ENCODE data around the gene AP4S1.

AP4S1 gene

DNA sequence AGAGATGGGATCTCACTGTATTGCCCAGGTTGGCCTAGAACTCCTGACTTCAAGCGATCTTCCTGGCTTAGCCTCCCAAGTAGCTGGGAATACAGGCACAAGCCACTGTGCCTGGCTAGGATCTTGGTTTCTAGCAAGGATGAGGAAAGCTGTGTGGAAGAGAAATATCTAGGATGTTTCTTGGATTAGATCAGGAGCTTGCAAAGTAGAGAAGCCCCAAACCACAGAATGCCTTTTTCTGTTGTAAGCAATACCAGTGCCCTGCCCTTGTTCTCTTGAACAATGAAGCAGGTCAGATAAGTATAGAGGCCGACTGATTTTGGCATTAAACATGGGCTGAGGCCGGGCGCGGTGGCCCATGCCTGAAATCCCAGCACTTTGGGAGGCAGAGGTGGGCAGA is 45.0 kb downstream of the AP4S1 start:
- no peak overlapping the region for H3K27ac ChIP-seq (ENCODE audit: low read depth, low read length)
- TF ChIP-seq, protein P1, sequence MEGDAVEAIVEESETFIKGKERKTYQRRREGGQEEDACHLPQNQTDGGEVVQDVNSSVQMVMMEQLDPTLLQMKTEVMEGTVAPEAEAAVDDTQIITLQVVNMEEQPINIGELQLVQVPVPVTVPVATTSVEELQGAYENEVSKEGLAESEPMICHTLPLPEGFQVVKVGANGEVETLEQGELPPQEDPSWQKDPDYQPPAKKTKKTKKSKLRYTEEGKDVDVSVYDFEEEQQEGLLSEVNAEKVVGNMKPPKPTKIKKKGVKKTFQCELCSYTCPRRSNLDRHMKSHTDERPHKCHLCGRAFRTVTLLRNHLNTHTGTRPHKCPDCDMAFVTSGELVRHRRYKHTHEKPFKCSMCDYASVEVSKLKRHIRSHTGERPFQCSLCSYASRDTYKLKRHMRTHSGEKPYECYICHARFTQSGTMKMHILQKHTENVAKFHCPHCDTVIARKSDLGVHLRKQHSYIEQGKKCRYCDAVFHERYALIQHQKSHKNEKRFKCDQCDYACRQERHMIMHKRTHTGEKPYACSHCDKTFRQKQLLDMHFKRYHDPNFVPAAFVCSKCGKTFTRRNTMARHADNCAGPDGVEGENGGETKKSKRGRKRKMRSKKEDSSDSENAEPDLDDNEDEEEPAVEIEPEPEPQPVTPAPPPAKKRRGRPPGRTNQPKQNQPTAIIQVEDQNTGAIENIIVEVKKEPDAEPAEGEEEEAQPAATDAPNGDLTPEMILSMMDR (IDR thresholded peaks at IDR 0.05; ENCODE audit: insufficient read depth, low read length, poor library complexity, severe bottlenecking) = no peak
- TF ChIP-seq EZH2phosphoT487 (conservative IDR thresholded peaks at IDR 0.05; ENCODE audit: low read length) = no peak
- no peak overlapping the region for H2AFZ ChIP-seq (ENCODE audit: low read depth, low read length, severe bottlenecking)

DNA sequence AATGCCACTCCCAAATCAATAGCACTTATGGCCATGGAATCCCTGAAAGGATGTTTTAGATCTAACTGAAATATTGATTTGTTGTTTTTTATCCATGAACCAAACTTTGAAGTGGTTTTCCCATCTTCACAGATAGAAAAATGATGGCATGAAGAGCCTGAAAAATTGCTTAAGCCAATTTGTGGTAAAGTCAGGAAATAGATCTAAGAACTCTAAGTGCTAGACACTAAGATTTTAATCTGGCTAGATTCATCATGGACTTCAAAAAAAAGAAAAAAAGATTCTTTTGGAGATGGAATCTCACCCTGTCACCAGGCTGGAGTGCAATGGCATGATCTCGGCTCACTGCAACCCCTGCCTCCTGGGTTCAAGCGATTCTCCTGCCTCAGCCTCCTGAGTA is 45.7 kb downstream of the AP4S1 start:
- no peaks in the 10 kb centered on the region for H3K36me3 ChIP-seq (ENCODE audit: low read length)
- no peaks in the 10 kb centered on the region for H3F3A ChIP-seq (ENCODE audit: insufficient read depth)
- no peaks in the 10 kb centered on the region for H3K9me3 ChIP-seq (ENCODE audit: insufficient read depth, low read length)
- no peak overlapping the region for H3K4me2 ChIP-seq (ENCODE audit: low read depth, low read length, poor library complexity, severe bottlenecking)
- H3K27ac ChIP-seq (ENCODE audit: low read depth, low read length) = no peak overlapping the region
- no peak overlapping the region for H2AFZ ChIP-seq (ENCODE audit: low read depth, low read length, severe bottlenecking)
- no peaks in the 10 kb centered on the region for H4K20me1 ChIP-seq (ENCODE audit: low read depth, low read length)
- H3K9ac ChIP-seq (ENCODE audit: low read length) = no peak overlapping the region
- H3K9me2 ChIP-seq (replicated peaks; ENCODE audit: insufficient read depth, low read length) = no peaks in the 10 kb centered on the region
- TF ChIP-seq EZH2phosphoT487 (conservative IDR thresholded peaks at IDR 0.05; ENCODE audit: low read length) = no peak
- TF ChIP-seq, protein P1 (IDR thresholded peaks at IDR 0.05; ENCODE audit: insufficient read depth, low read length, poor library complexity, severe bottlenecking) = no peak
- H3K27me3 ChIP-seq (ENCODE audit: low read length) = no peaks in the 10 kb centered on the region
- no peak overlapping the region for H3K4me3 ChIP-seq (ENCODE audit: insufficient read depth, low read length, poor library complexity, severe bottlenecking)
- H3K79me2 ChIP-seq (ENCODE audit: insufficient read depth, low read length) = no peaks in the 10 kb centered on the region

More for the DNA sequence above, 45.0 kb downstream of the AP4S1 start:
- Histone ChIP-seq H4K20me1 (ENCODE audit: low read depth, low read length) (no peaks in the 10 kb centered on the region), H3K36me3 (ENCODE audit: low read length) (no peaks in the 10 kb centered on the region), H3K9me3 (ENCODE audit: insufficient read depth, low read length) (no peaks in the 10 kb centered on the region), H3K4me2 (ENCODE audit: low read depth, low read length, poor library complexity, severe bottlenecking) (no peak overlapping the region), H3K4me3 (ENCODE audit: insufficient read depth, low read length, poor library complexity, severe bottlenecking) (no peak overlapping the region), H3F3A (ENCODE audit: insufficient read depth) (no peaks in the 10 kb centered on the region), H3K9ac (ENCODE audit: low read length) (no peak overlapping the region), H3K9me2 (replicated peaks; ENCODE audit: insufficient read depth, low read length) (no peaks in the 10 kb centered on the region), H3K79me2 (ENCODE audit: insufficient read depth, low read length) (no peaks in the 10 kb centered on the region), H3K27me3 (ENCODE audit: low read length) (no peaks in the 10 kb centered on the region)

DNA sequence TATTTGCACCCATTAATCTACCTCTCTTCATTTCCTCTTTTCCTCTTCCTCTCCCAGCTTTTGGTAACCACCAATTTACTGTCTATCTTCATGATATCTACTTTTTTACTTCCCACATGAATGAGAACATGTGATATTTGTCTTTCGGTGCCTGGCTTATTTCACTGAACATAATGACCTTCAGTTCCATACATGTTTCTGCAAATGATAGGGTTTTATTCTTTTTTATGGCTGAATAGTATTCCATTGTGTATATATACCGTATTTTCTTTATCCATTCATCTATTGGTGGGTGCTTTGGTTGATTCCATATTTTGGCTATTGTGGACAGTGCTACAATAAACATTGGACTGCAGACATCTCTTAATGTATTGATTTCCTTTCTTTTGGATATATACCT is 49.7 kb downstream of the AP4S1 start:
- H3K9me3 ChIP-seq (ENCODE audit: insufficient read depth, low read length) = no peaks in the 10 kb centered on the region
- no peaks in the 10 kb centered on the region for H3K27me3 ChIP-seq (ENCODE audit: low read length)
- no peaks in the 10 kb centered on the region for H4K20me1 ChIP-seq (ENCODE audit: low read depth, low read length)
- no peak overlapping the region for H3K4me2 ChIP-seq (ENCODE audit: low read depth, low read length, poor library complexity, severe bottlenecking)
- no peaks in the 10 kb centered on the region for H3K36me3 ChIP-seq (ENCODE audit: low read length)
- H3K27ac ChIP-seq (ENCODE audit: low read depth, low read length) = no peak overlapping the region
- H3K79me2 ChIP-seq (ENCODE audit: insufficient read depth, low read length) = no peaks in the 10 kb centered on the region
- TF ChIP-seq EZH2phosphoT487 (conservative IDR thresholded peaks at IDR 0.05; ENCODE audit: low read length) = no peak
- TF ChIP-seq, protein P1 (IDR thresholded peaks at IDR 0.05; ENCODE audit: insufficient read depth, low read length, poor library complexity, severe bottlenecking) = no peak
- no peak overlapping the region for H3K9ac ChIP-seq (ENCODE audit: low read length)
- H2AFZ ChIP-seq (ENCODE audit: low read depth, low read length, severe bottlenecking) = no peak overlapping the region
- H3F3A ChIP-seq (ENCODE audit: insufficient read depth) = no peaks in the 10 kb centered on the region
- no peak overlapping the region for H3K4me3 ChIP-seq (ENCODE audit: insufficient read depth, low read length, poor library complexity, severe bottlenecking)
- H3K9me2 ChIP-seq (replicated peaks; ENCODE audit: insufficient read depth, low read length) = no peaks in the 10 kb centered on the region

Measured in SU-DHL-6 (cell line).